ENCODE measurements around the gene CDK5. TPM values are rescaled to one million over a fixed set of nuclear protein-coding genes. Genes with fewer than 3 reads are reported as not detected.

The CDK5 gene
- total RNA-seq, 1 experiment from 2014 or later, result 21.1 TPM

GRCh38 chr7:151080067-151080521 lies 22.4 kb upstream of the CDK5 start:
- ChIA-PET CTCF (interaction anchor here (0.6 kb wide), 1 partner anchor 70 kb away, joined by 4 read pairs; no protein-coding TSS in a partner anchor), POLR2A (ENCODE audit: low non-redundant PET) (interaction anchor here (0.7 kb wide), 1 partner anchor 271 kb away, joined by 3 read pairs; no protein-coding TSS in a partner anchor)
- peak overlapping the region; percentile 95 for H3K27ac ChIP-seq (ENCODE audit: low read depth, low read length, poor library complexity, severe bottlenecking)
- no peak for DNase-seq (ENCODE audit: low spot score)
- H3K27me3 ChIP-seq (replicated peaks; ENCODE audit: insufficient read depth, low read depth, low read length, poor library complexity), result no peaks in the 10 kb centered on the region
- peak overlapping the region; percentile 99 for H3K4me3 ChIP-seq (ENCODE audit: low read depth, low read length, poor library complexity, severe bottlenecking)
- TSS peak; percentile 60 for BruUV-seq (replicated peaks)
- H3K9me3 ChIP-seq (ENCODE audit: low read depth, low read length, poor library complexity, severe bottlenecking), result no peaks in the 10 kb centered on the region
- H3K4me1 ChIP-seq (ENCODE audit: insufficient read depth, low read length, poor library complexity, severe bottlenecking), result peaks cover 37% of the 10 kb centered on the region
- peaks cover 23% of the 10 kb centered on the region for H3K36me3 ChIP-seq (ENCODE audit: insufficient read depth, low read length, poor library complexity, severe bottlenecking)
- TF ChIP-seq EZH2 (IDR thresholded peaks at IDR 0.05; ENCODE audit: borderline replicate concordance, low read depth, low read length, poor library complexity, severe bottlenecking), result no peak
- TF ChIP-seq CTCF (conservative IDR thresholded peaks at IDR 0.05; ENCODE audit: low read depth, low read length), result no peak
- intact Hi-C loops (cut with micrococcal nuclease; ENCODE audit: unreplicated experiment), result no loop called here

- BruUV-seq (replicated peaks), result no TSS peak
- Histone ChIP-seq H3K9me3 (ENCODE audit: low read depth, low read length, poor library complexity, severe bottlenecking) (no peaks in the 10 kb centered on the region), H3K36me3 (ENCODE audit: insufficient read depth, low read length, poor library complexity, severe bottlenecking) (peaks cover 30% of the 10 kb centered on the region), H3K4me1 (ENCODE audit: insufficient read depth, low read length, poor library complexity, severe bottlenecking) (peaks cover 37% of the 10 kb centered on the region), H3K27me3 (replicated peaks; ENCODE audit: insufficient read depth, low read depth, low read length, poor library complexity) (no peaks in the 10 kb centered on the region), H3K4me3 (ENCODE audit: low read depth, low read length, poor library complexity, severe bottlenecking) (peak overlapping the region; percentile 99), H3K27ac (ENCODE audit: low read depth, low read length, poor library complexity, severe bottlenecking) (peak overlapping the region; percentile 95)
- POLR2A ChIA-PET (ENCODE audit: low non-redundant PET), result no interaction called here
- no peak for TF ChIP-seq EZH2 (IDR thresholded peaks at IDR 0.05; ENCODE audit: borderline replicate concordance, low read depth, low read length, poor library complexity, severe bottlenecking)
- no peak for TF ChIP-seq CTCF (conservative IDR thresholded peaks at IDR 0.05; ENCODE audit: low read depth, low read length)
- intact Hi-C loops (cut with micrococcal nuclease; ENCODE audit: unreplicated experiment), result no loop called here
- CTCF ChIA-PET, result interaction anchor here (0.6 kb wide), 1 partner anchor 70 kb away, joined by 4 read pairs; no protein-coding TSS in a partner anchor
- DNase-seq (ENCODE audit: low spot score), result no peak
Measured at GRCh38 chr7:151079199-151079910, 21.7 kb upstream of the CDK5 start.

- no peak overlapping the region for H3K27ac ChIP-seq (ENCODE audit: low read depth, low read length, poor library complexity, severe bottlenecking)
- no peak overlapping the region for H3K4me3 ChIP-seq (ENCODE audit: low read depth, low read length, poor library complexity, severe bottlenecking)
- ChIA-PET POLR2A (ENCODE audit: low non-redundant PET) (no interaction called here), CTCF (no interaction called here)
- H3K4me1 ChIP-seq (ENCODE audit: insufficient read depth, low read length, poor library complexity, severe bottlenecking), result peaks cover 33% of the 10 kb centered on the region
- TF ChIP-seq EZH2 (IDR thresholded peaks at IDR 0.05; ENCODE audit: borderline replicate concordance, low read depth, low read length, poor library complexity, severe bottlenecking), result no peak
- TF ChIP-seq CTCF (conservative IDR thresholded peaks at IDR 0.05; ENCODE audit: low read depth, low read length), result no peak
- no peaks in the 10 kb centered on the region for H3K27me3 ChIP-seq (replicated peaks; ENCODE audit: insufficient read depth, low read depth, low read length, poor library complexity)
- no TSS peak for BruUV-seq (replicated peaks)
- H3K36me3 ChIP-seq (ENCODE audit: insufficient read depth, low read length, poor library complexity, severe bottlenecking), result peaks cover 39% of the 10 kb centered on the region
- intact Hi-C loops (cut with micrococcal nuclease; ENCODE audit: unreplicated experiment), result no loop called here
- DNase-seq (ENCODE audit: low spot score), result peak; percentile 50
- H3K9me3 ChIP-seq (ENCODE audit: low read depth, low read length, poor library complexity, severe bottlenecking), result no peaks in the 10 kb centered on the region
Measured at GRCh38 chr7:151078233-151079040, 20.7 kb upstream of the CDK5 start.
